Sigmoid colon (tissue), 7 donors: ENCODE measurements around the gene CDCP1. TPM values are rescaled to one million over a fixed set of nuclear protein-coding genes. Genes with fewer than 3 reads are reported as not detected.
A peak's percentile ranks its signal among the peaks of the same experiment; 100 is the strongest.

ENCODE experiments used
- DNase-seq: peaks from one replicate; pipeline ENCODE4 v3.0.0-alpha.2; 2019
- H3K27ac ChIP-seq, 4 donors: fragments of 200-600 bp; sonication (generic); one replicate each; pipeline ENCODE4 v1.5.1; 2016 to 2019; ENCODE audit warnings: mild to moderate bottlenecking in 1 of 4
- H3K27me3 ChIP-seq, 3 donors: fragments of 200-600 bp; sonication (generic); one replicate each; pipeline ENCODE4 v1.5.1; 2019; ENCODE audit warnings: mild to moderate bottlenecking in 1 of 3
- H3K36me3 ChIP-seq, 4 donors: fragments of 200-600 bp; sonication (generic); one replicate each; pipeline ENCODE4 v1.5.1; 2016 to 2019
- H3K4me1 ChIP-seq, 4 donors: fragments of 200-600 bp; sonication (generic); one replicate each; pipeline ENCODE4 v1.5.1; 2017 to 2019
- H3K4me3 ChIP-seq, 4 donors: fragments of 200-600 bp; sonication (generic); one replicate each; pipeline ENCODE4 v1.5.1; 2017 to 2019; ENCODE audit warnings: mild to moderate bottlenecking in 2 of 4, moderate library complexity in 1 of 4
- H3K9me3 ChIP-seq, 4 donors: fragments of 200-600 bp in 3 of 4; sonication (generic) in 3 of 4; one replicate each; pipeline versions ENCODE4 v1.5.1 to v1.6.1; 2013 to 2019
- CTCF ChIP-seq, 4 experiments: fragments of 450-650 bp in 3 of 4; fragments of 200-600 bp in 1 of 4; IDR thresholded peaks; one replicate each; pipeline ENCODE4 v1.5.1; 2016 to 2019; ENCODE audit warnings: antibody characterized with exemption in 4 of 4, mild to moderate bottlenecking in 3 of 4, moderate library complexity in 2 of 4
- EP300 ChIP-seq, 4 donors: sonication (generic); formaldehyde crosslinking; IDR thresholded peaks; one replicate each; pipeline ENCODE4 v1.6.1; 2017; ENCODE audit warnings: antibody characterized with exemption in 4 of 4
- POLR2A ChIP-seq, 2 donors: fragments of 450-650 bp; IDR thresholded peaks; one replicate each; pipeline ENCODE4 v1.6.1; 2016; ENCODE audit warnings: antibody characterized with exemption in 2 of 2, mild to moderate bottlenecking in 2 of 2, moderate library complexity in 2 of 2
- POLR2AphosphoS5 ChIP-seq, 4 donors: sonication (generic); formaldehyde crosslinking; IDR thresholded peaks; one replicate each; pipeline ENCODE4 v1.6.1; 2017; ENCODE audit warnings: antibody characterized with exemption in 4 of 4
- WGBS, 2 donors: extraction: QIAGEN DNeasy Blood & Tissue Kit; methylation state at CpG; one replicate each; pipeline ENCODE4 v1.1.7; 2013; 5-methylcytosine and 5-hydroxymethylcytosine counted together
- intact Hi-C: fragments of 100-400 bp; cut with DNase I; formaldehyde crosslinking; loops from one replicate; pipeline ENCODE4 v1.15.1; 2023
- polyA plus RNA-seq, 3 donors: library from polyadenylated mRNA; stranded (reverse); fragments of 200-250 nt; gene quantifications; one replicate each; pipeline ENCODE4 v1.2.3, GENCODE V29; 2013
- total RNA-seq, 4 donors: library from RNA; depleted of rRNA; stranded (reverse); fragments of >200 nt; gene quantifications; one replicate each; pipeline ENCODE4 v1.1.0, GENCODE V29; 2016
- donor health status: healthy with polysubstance abuse.
- donor health status: Bipolar disorder and iron deficiency.
- donor health status: healthy.

The CDCP1 gene
- total and polyA plus RNA-seq, 7 donors = 0.71 to 35.2 (median 1.2) TPM

DNA sequence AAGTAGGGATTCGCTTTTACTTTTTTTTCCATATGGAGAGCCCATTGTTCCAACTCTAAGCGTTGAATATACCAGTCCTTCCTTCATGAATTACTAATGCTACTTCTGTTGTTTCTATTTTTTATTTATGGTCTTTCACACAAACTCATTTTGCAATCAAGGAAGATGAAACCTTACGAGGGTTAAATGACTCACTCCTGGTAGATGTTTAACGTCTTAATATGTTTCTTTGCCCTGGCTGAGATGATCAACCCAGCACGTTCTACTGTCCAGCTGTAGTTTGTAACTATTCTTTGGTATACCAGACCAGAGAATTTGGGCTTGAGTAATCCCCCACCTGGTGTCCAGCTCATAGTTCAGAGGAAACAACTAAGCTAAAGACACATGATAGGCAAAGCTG lies 23.1 kb downstream of the CDCP1 start:
- Histone ChIP-seq H3K4me1 (peaks cover 0 to 37% (median 28%) of the 10 kb centered on the region in 4 donors), H3K9me3 (no peaks in the 10 kb centered on the region), H3K27me3 (no peaks in the 10 kb centered on the region), H3K36me3 (no peaks in the 10 kb centered on the region), H3K4me3 (no peak overlapping the region), H3K27ac (peak overlapping the region; percentile 63 to 77 (median 72))
- no peak for DNase-seq
- intact Hi-C loops = no loop called here
- TF ChIP-seq EP300 (IDR thresholded peaks at IDR 0.05) (no peak), POLR2AphosphoS5 (IDR thresholded peaks at IDR 0.05) (peak in 1 of 4 donors; percentile 44)
- WGBS, 2 donors = 18 to 56% methylated on average over 5 of the region's 5 CpGs

- no peaks in the 10 kb centered on the region for H3K27me3 ChIP-seq
- no peak for TF ChIP-seq EP300 (IDR thresholded peaks at IDR 0.05)
- no peak for TF ChIP-seq CTCF (IDR thresholded peaks at IDR 0.05)
- no peak for TF ChIP-seq POLR2A (IDR thresholded peaks at IDR 0.05)
- TF ChIP-seq POLR2AphosphoS5 (IDR thresholded peaks at IDR 0.05) = no peak
- peaks cover 0 to 37% (median 27%) of the 10 kb centered on the region in 4 donors for H3K4me1 ChIP-seq
- H3K9me3 ChIP-seq = no peaks in the 10 kb centered on the region
- intact Hi-C loops = no loop called here
- no peak overlapping the region for H3K4me3 ChIP-seq
- H3K27ac ChIP-seq = peak overlapping the region in 2 of 4 donors; percentile 28 to 36
- no peaks in the 10 kb centered on the region for H3K36me3 ChIP-seq
- DNase-seq = no peak
- WGBS, 2 donors = 52 to 75% methylated on average over 12 of the region's 12 CpGs
Observed at GRCh38 chr3:45120359-45121158, 25.6 kb downstream of the CDCP1 start.

DNA sequence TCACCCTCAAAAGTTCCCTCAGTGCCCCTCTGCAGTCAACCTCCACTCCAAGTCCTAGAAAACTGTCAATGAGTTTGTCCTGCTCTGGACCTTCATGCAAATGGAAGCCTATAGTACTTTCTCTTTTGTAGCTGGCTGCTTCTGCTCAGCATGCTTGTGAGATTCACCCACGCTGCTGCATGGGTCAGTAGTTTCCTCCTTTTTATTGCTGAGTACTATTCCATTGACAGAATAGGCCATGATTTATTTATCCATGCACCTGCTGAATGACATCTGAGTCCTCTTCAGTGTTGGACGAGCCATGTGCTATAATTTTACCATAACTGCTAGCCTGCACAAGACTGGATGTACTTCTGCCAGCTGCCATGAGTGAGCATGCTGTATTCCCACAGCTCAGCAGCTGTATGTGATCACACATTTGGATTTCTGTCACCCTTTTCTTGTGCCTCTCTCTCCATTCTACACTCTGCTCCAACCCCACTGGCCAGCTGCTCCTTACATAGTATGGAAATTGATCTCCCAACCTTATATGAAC lies 26.3 kb downstream of the CDCP1 start:
- no peak for DNase-seq
- H3K36me3 ChIP-seq = no peaks in the 10 kb centered on the region
- no peaks in the 10 kb centered on the region for H3K27me3 ChIP-seq
- peak overlapping the region in 1 of 4 donors; percentile 36 for H3K27ac ChIP-seq
- intact Hi-C loops = no loop called here
- TF ChIP-seq CTCF (IDR thresholded peaks at IDR 0.05) = no peak
- TF ChIP-seq EP300 (IDR thresholded peaks at IDR 0.05) = no peak
- TF ChIP-seq POLR2A (IDR thresholded peaks at IDR 0.05) = no peak
- no peak for TF ChIP-seq POLR2AphosphoS5 (IDR thresholded peaks at IDR 0.05)
- H3K4me1 ChIP-seq = peaks cover 0 to 34% (median 26%) of the 10 kb centered on the region in 4 donors
- WGBS, 2 donors = 7 to 62% methylated on average over 2 of the region's 2 CpGs
- H3K4me3 ChIP-seq = no peak overlapping the region
- no peaks in the 10 kb centered on the region for H3K9me3 ChIP-seq

DNA sequence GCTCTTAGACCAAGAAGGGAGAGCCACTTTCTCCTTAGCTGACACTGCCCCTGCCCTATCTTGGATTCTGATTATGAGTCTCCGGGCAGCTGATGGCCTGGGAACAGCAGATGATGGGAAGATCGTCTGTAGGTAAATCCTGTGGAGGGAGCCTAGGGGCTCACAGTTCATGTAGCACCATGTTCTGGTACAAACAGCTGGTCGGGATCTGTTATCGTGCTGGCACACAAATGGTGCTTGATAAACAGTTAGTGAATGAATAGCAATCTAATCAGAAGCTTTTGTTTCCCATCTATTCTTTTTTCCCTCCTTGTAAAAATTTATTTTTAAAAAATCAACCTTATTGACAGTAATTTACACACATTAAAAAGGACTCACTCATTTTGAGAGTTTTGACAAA lies 26.8 kb downstream of the CDCP1 start:
- no peak for DNase-seq
- intact Hi-C loops = no loop called here
- H3K4me1 ChIP-seq = peaks cover 0 to 32% (median 23%) of the 10 kb centered on the region in 4 donors
- H3K27me3 ChIP-seq = no peaks in the 10 kb centered on the region
- no peak overlapping the region for H3K4me3 ChIP-seq
- H3K9me3 ChIP-seq = no peaks in the 10 kb centered on the region
- no peak overlapping the region for H3K27ac ChIP-seq
- WGBS, 2 donors = 18 to 66% methylated on average over 4 of the region's 4 CpGs
- H3K36me3 ChIP-seq = no peaks in the 10 kb centered on the region
- no peak for TF ChIP-seq POLR2A (IDR thresholded peaks at IDR 0.05)
- no peak for TF ChIP-seq EP300 (IDR thresholded peaks at IDR 0.05)
- no peak for TF ChIP-seq POLR2AphosphoS5 (IDR thresholded peaks at IDR 0.05)
- no peak for TF ChIP-seq CTCF (IDR thresholded peaks at IDR 0.05)

GRCh38 chr3:45118615-45119071 lies 27.5 kb downstream of the CDCP1 start:
- Histone ChIP-seq H3K27ac (no peak overlapping the region), H3K36me3 (no peaks in the 10 kb centered on the region), H3K4me1 (peaks cover 0 to 30% (median 21%) of the 10 kb centered on the region in 4 donors), H3K4me3 (no peak overlapping the region), H3K27me3 (no peaks in the 10 kb centered on the region), H3K9me3 (no peaks in the 10 kb centered on the region)
- 25 to 28% methylated on average over 2 of the region's 2 CpGs for WGBS, 2 donors
- intact Hi-C loops = no loop called here
- TF ChIP-seq POLR2A (IDR thresholded peaks at IDR 0.05) = no peak
- no peak for TF ChIP-seq POLR2AphosphoS5 (IDR thresholded peaks at IDR 0.05)
- TF ChIP-seq EP300 (IDR thresholded peaks at IDR 0.05) = no peak
- no peak for TF ChIP-seq CTCF (IDR thresholded peaks at IDR 0.05)
- no peak for DNase-seq
